Activated CD8-positive, alpha-beta T cell treated with anti-CD3 and anti-CD28 coated beads for 36 hours (primary cell): ENCODE results near the gene SLC38A9. TPM values are rescaled to one million over a fixed set of nuclear protein-coding genes. Genes with fewer than 3 reads are reported as not detected.
"Not testable (repeated sequence)": the region's sequence is repeated elsewhere in the genome, so short reads cannot be mapped to it uniquely, and the experiment has no call there.

ENCODE experiments used
- ATAC-seq: fragments of 200-7000 bp; cut with Tn5 transposase; one replicate; pipeline ENCODE4 v1.10.0; 2021; ENCODE audit warnings: mild to moderate bottlenecking, moderate library complexity
- CTCF ChIA-PET: fragments of 350-600 bp; sonication (Branson Sonifier 250); formaldehyde crosslinking; loops from one replicate; lab custom pipeline; 2021; ENCODE audit warnings: antibody characterized with exemption; lab: Charles Lee
- POLR2A ChIA-PET: fragments of 350-600 bp; sonication (Branson Sonifier 250); formaldehyde crosslinking; loops from one replicate; lab custom pipeline; 2021; ENCODE audit warnings: antibody characterized with exemption; lab: Charles Lee
- DNase-seq: peaks from one replicate; pipeline ENCODE4 v3.0.0-alpha.2; 2020
- H3K27ac Mint-ChIP-seq: one replicate; pipeline ENCODE4 v1.8.0; 2021; ENCODE audit warnings: mild to moderate bottlenecking, mixed read lengths
- H3K27me3 Mint-ChIP-seq: one replicate; pipeline ENCODE4 v1.8.0; 2021; ENCODE audit warnings: mixed read lengths
- H3K36me3 Mint-ChIP-seq: one replicate; pipeline ENCODE4 v1.8.0; 2021; ENCODE audit warnings: low read depth, mixed read lengths
- H3K4me1 Mint-ChIP-seq: one replicate; pipeline ENCODE4 v1.8.0; 2021; ENCODE audit warnings: low read depth, mixed read lengths
- H3K4me3 Mint-ChIP-seq: one replicate; pipeline ENCODE4 v1.8.0; 2021; ENCODE audit warnings: mild to moderate bottlenecking, moderate library complexity, mixed read lengths
- H3K9me3 Mint-ChIP-seq: one replicate; pipeline ENCODE4 v1.8.0; 2021; ENCODE audit warnings: mixed read lengths
- CTCF ChIP-seq: fragments of 200-600 bp; IDR thresholded peaks from one replicate; pipeline ENCODE4 v1.8.0; 2022; ENCODE audit warnings: antibody characterized with exemption, mild to moderate bottlenecking
- intact Hi-C: fragments of 100-400 bp; cut with micrococcal nuclease; formaldehyde crosslinking; loops from one replicate; pipeline ENCODE4 v1.10.0; 2022
- total RNA-seq, 2 experiments: library from RNA; stranded (reverse); gene quantifications; one replicate each; pipeline ENCODE4 v1.2.3, GENCODE V29; 2021

The SLC38A9 gene
- total RNA-seq, 2 experiments from 2014 or later: 11.4 to 12.0 TPM

GRCh38 chr5:55700745-55701144 is 11.4 kb downstream of the SLC38A9 start:
- POLR2A ChIA-PET: interaction anchor here (1.0 kb wide), 1 partner anchor 10 kb away, joined by 3 read pairs; no protein-coding TSS in a partner anchor

GRCh38 chr5:55699041-55699688 is 13.0 kb downstream of the SLC38A9 start:
- ATAC-seq (no peak), DNase-seq (no peak)
- H3K9me3 Mint-ChIP-seq: no peaks in the 10 kb centered on the region
- H3K27me3 Mint-ChIP-seq: no peaks in the 10 kb centered on the region
- intact Hi-C loops: loop anchor here (10.0 kb wide), 2 partner anchors 274 to 354 kb away; no protein-coding TSS in a partner anchor
- POLR2A ChIA-PET: no interaction called here
- TF ChIP-seq CTCF: no peak
- H3K4me1 Mint-ChIP-seq: peaks cover 3% of the 10 kb centered on the region
- no peak overlapping the region for H3K4me3 Mint-ChIP-seq
- H3K36me3 Mint-ChIP-seq: peaks cover 16% of the 10 kb centered on the region
- CTCF ChIA-PET: interaction anchor here (1.4 kb wide), 1 partner anchor 473 kb away, joined by 3 read pairs; no protein-coding TSS in a partner anchor
- no peak overlapping the region for H3K27ac Mint-ChIP-seq

More at GRCh38 chr5:55700745-55701144, 11.4 kb downstream of the SLC38A9 start:
- no peak overlapping the region for H3K27ac Mint-ChIP-seq
- no peak for DNase-seq
- ATAC-seq: no peak
- H3K36me3 Mint-ChIP-seq: peaks cover 13% of the 10 kb centered on the region
- no peak overlapping the region for H3K4me3 Mint-ChIP-seq
- H3K27me3 Mint-ChIP-seq: no peaks in the 10 kb centered on the region
- CTCF ChIA-PET: interaction anchor here (1.6 kb wide), 1 partner anchor 8 kb away, joined by 6 read pairs; no protein-coding TSS in a partner anchor
- peaks cover 3% of the 10 kb centered on the region for H3K4me1 Mint-ChIP-seq
- no peak for TF ChIP-seq CTCF
- intact Hi-C loops: no loop called here
- no peaks in the 10 kb centered on the region for H3K9me3 Mint-ChIP-seq

GRCh38 chr5:55696704-55697103 is 15.4 kb downstream of the SLC38A9 start:
- H3K27ac Mint-ChIP-seq, H3K36me3 Mint-ChIP-seq, CTCF ChIA-PET, H3K4me1 Mint-ChIP-seq, H3K9me3 Mint-ChIP-seq, ATAC-seq, DNase-seq, POLR2A ChIA-PET, H3K27me3 Mint-ChIP-seq, H3K4me3 Mint-ChIP-seq: not testable (repeated sequence)
- intact Hi-C loops: loop anchor here (10.0 kb wide), 2 partner anchors 272 to 352 kb away; no protein-coding TSS in a partner anchor

- H3K4me1 Mint-ChIP-seq: peaks cover 3% of the 10 kb centered on the region
- H3K36me3 Mint-ChIP-seq: peaks cover 10% of the 10 kb centered on the region
- no peak overlapping the region for H3K27ac Mint-ChIP-seq
- intact Hi-C loops: loop anchor here (5.0 to 10.0 kb wide), 3 partner anchors 269 to 522 kb away; partner anchors contain the start of gene CDC20B
- no peaks in the 10 kb centered on the region for H3K27me3 Mint-ChIP-seq
- CTCF ChIA-PET: no interaction called here
- peak; percentile 38 for TF ChIP-seq CTCF
- POLR2A ChIA-PET: no interaction called here
- no peaks in the 10 kb centered on the region for H3K9me3 Mint-ChIP-seq
- ATAC-seq (no peak), DNase-seq (no peak)
- no peak overlapping the region for H3K4me3 Mint-ChIP-seq
Observed at GRCh38 chr5:55694152-55694830, 17.8 kb downstream of the SLC38A9 start.

GRCh38 chr5:55692509-55692908 is 19.6 kb downstream of the SLC38A9 start:
- DNase-seq (no peak), ATAC-seq (no peak)
- peaks cover 2% of the 10 kb centered on the region for H3K4me1 Mint-ChIP-seq
- CTCF ChIA-PET: interaction anchor here (0.7 to 3.0 kb wide), 32 partner anchors 9 to 521 kb away, joined by 3 to 21 read pairs (median 4); no protein-coding TSS in a partner anchor
- no peaks in the 10 kb centered on the region for H3K27me3 Mint-ChIP-seq
- H3K9me3 Mint-ChIP-seq: no peaks in the 10 kb centered on the region
- H3K27ac Mint-ChIP-seq: no peak overlapping the region
- intact Hi-C loops: loop anchor here (5.0 to 10.0 kb wide), 3 partner anchors 268 to 520 kb away; partner anchors contain the start of gene CDC20B
- H3K36me3 Mint-ChIP-seq: peaks cover 10% of the 10 kb centered on the region
- POLR2A ChIA-PET: no interaction called here
- H3K4me3 Mint-ChIP-seq: no peak overlapping the region
- no peak for TF ChIP-seq CTCF
